ENCODE results near the gene AKAP7. TPM values are rescaled to one million over a fixed set of nuclear protein-coding genes. Genes with fewer than 3 reads are reported as not detected.

Gene AKAP7
- total RNA-seq, 1 donor from 2014 or later, result 15.5 TPM

GRCh38 chr6:131167773-131168172 is 32.5 kb downstream of the AKAP7 start:
- Histone ChIP-seq H3K4me1 (no peaks in the 10 kb centered on the region), H3K27me3 (no peaks in the 10 kb centered on the region), H3K4me2 (no peak overlapping the region), H3K27ac (no peak overlapping the region), H3F3A (ENCODE audit: low read depth) (no peaks in the 10 kb centered on the region), H3K9me3 (ENCODE audit: low read depth) (no peaks in the 10 kb centered on the region), H3K36me3 (no peaks in the 10 kb centered on the region), H3K9ac (no peak overlapping the region), H2AFZ (replicated peaks) (no peak overlapping the region), H3K4me3 (no peak overlapping the region), H3K79me2 (ENCODE audit: low read depth) (no peaks in the 10 kb centered on the region), H4K20me1 (ENCODE audit: low read depth) (no peaks in the 10 kb centered on the region)
- H3K27ac Mint-ChIP-seq, result no peak overlapping the region
- DNase-seq (ENCODE audit: low spot score), result no peak
- TF ChIP-seq EZH2 (IDR thresholded peaks at IDR 0.05) (no peak), CTCF (IDR thresholded peaks at IDR 0.05) (peak; percentile 31)
- no peak overlapping the region for H3K4me3 Mint-ChIP-seq
- no peaks in the 10 kb centered on the region for H3K4me1 Mint-ChIP-seq
- no peaks in the 10 kb centered on the region for H3K36me3 Mint-ChIP-seq
- no peaks in the 10 kb centered on the region for H3K27me3 Mint-ChIP-seq (ENCODE audit: insufficient read depth, low read depth)
- H3K9me3 Mint-ChIP-seq, result no peaks in the 10 kb centered on the region

- Mint-ChIP-seq H3K9me3 (no peaks in the 10 kb centered on the region), H3K27ac (no peak overlapping the region), H3K36me3 (no peaks in the 10 kb centered on the region), H3K4me3 (no peak overlapping the region), H3K4me1 (peaks cover 3% of the 10 kb centered on the region), H3K27me3 (ENCODE audit: insufficient read depth, low read depth) (no peaks in the 10 kb centered on the region)
- Histone ChIP-seq H3K79me2 (ENCODE audit: low read depth) (no peaks in the 10 kb centered on the region), H3F3A (ENCODE audit: low read depth) (no peaks in the 10 kb centered on the region), H4K20me1 (ENCODE audit: low read depth) (no peaks in the 10 kb centered on the region), H3K4me1 (no peaks in the 10 kb centered on the region), H2AFZ (replicated peaks) (no peak overlapping the region), H3K4me3 (no peak overlapping the region), H3K9me3 (ENCODE audit: low read depth) (no peaks in the 10 kb centered on the region), H3K27me3 (no peaks in the 10 kb centered on the region), H3K9ac (no peak overlapping the region), H3K36me3 (no peaks in the 10 kb centered on the region), H3K27ac (no peak overlapping the region), H3K4me2 (no peak overlapping the region)
- TF ChIP-seq CTCF (IDR thresholded peaks at IDR 0.05), result no peak
- no peak for TF ChIP-seq EZH2phosphoT487 (IDR thresholded peaks at IDR 0.05)
- no peak for TF ChIP-seq EZH2 (IDR thresholded peaks at IDR 0.05)
- DNase-seq (ENCODE audit: low spot score), result no peak
These were observed 34.3 kb downstream of the AKAP7 start for GRCh38 chr6:131169613-131170012.

- Mint-ChIP-seq H3K27ac (no peak overlapping the region), H3K9me3 (no peaks in the 10 kb centered on the region), H3K4me3 (no peak overlapping the region), H3K4me1 (peaks cover 3% of the 10 kb centered on the region), H3K27me3 (ENCODE audit: insufficient read depth, low read depth) (no peaks in the 10 kb centered on the region), H3K36me3 (peaks cover 2% of the 10 kb centered on the region)
- no peak for DNase-seq (ENCODE audit: low spot score)
- TF ChIP-seq EZH2phosphoT487 (IDR thresholded peaks at IDR 0.05), result no peak
- Histone ChIP-seq H2AFZ (replicated peaks) (no peak overlapping the region), H4K20me1 (ENCODE audit: low read depth) (no peaks in the 10 kb centered on the region), H3K79me2 (ENCODE audit: low read depth) (no peaks in the 10 kb centered on the region), H3F3A (ENCODE audit: low read depth) (no peaks in the 10 kb centered on the region), H3K4me1 (no peaks in the 10 kb centered on the region), H3K27ac (no peak overlapping the region), H3K36me3 (no peaks in the 10 kb centered on the region), H3K9ac (no peak overlapping the region), H3K4me3 (no peak overlapping the region), H3K4me2 (no peak overlapping the region), H3K9me3 (ENCODE audit: low read depth) (no peaks in the 10 kb centered on the region), H3K27me3 (no peaks in the 10 kb centered on the region)
These were observed 37.0 kb downstream of the AKAP7 start for GRCh38 chr6:131172222-131172621.

GRCh38 chr6:131173680-131174079 is 38.4 kb downstream of the AKAP7 start:
- no peaks in the 10 kb centered on the region for H3K36me3 ChIP-seq
- H3K4me3 Mint-ChIP-seq, result no peak overlapping the region
- H3K27ac Mint-ChIP-seq, result no peak overlapping the region
- no peak overlapping the region for H3K4me3 ChIP-seq
- no peak for DNase-seq (ENCODE audit: low spot score)
- no peaks in the 10 kb centered on the region for H3F3A ChIP-seq (ENCODE audit: low read depth)
- peaks cover 3% of the 10 kb centered on the region for H3K4me1 Mint-ChIP-seq
- no peaks in the 10 kb centered on the region for H3K27me3 ChIP-seq
- H3K27me3 Mint-ChIP-seq (ENCODE audit: insufficient read depth, low read depth), result peaks cover 3% of the 10 kb centered on the region
- H4K20me1 ChIP-seq (ENCODE audit: low read depth), result no peaks in the 10 kb centered on the region
- no peak overlapping the region for H3K27ac ChIP-seq
- H2AFZ ChIP-seq (replicated peaks), result no peak overlapping the region
- peaks cover 2% of the 10 kb centered on the region for H3K36me3 Mint-ChIP-seq
- no peaks in the 10 kb centered on the region for H3K4me1 ChIP-seq
- H3K9me3 ChIP-seq (ENCODE audit: low read depth), result no peaks in the 10 kb centered on the region
- TF ChIP-seq CTCF (IDR thresholded peaks at IDR 0.05) (no peak), EZH2 (IDR thresholded peaks at IDR 0.05) (no peak), EZH2phosphoT487 (IDR thresholded peaks at IDR 0.05) (no peak)
- H3K79me2 ChIP-seq (ENCODE audit: low read depth), result no peaks in the 10 kb centered on the region
- H3K9ac ChIP-seq, result no peak overlapping the region
- H3K4me2 ChIP-seq, result no peak overlapping the region
- H3K9me3 Mint-ChIP-seq, result no peaks in the 10 kb centered on the region
